Measurements from ENCODE around the gene CDH18.

The CDH18 gene

DNA sequence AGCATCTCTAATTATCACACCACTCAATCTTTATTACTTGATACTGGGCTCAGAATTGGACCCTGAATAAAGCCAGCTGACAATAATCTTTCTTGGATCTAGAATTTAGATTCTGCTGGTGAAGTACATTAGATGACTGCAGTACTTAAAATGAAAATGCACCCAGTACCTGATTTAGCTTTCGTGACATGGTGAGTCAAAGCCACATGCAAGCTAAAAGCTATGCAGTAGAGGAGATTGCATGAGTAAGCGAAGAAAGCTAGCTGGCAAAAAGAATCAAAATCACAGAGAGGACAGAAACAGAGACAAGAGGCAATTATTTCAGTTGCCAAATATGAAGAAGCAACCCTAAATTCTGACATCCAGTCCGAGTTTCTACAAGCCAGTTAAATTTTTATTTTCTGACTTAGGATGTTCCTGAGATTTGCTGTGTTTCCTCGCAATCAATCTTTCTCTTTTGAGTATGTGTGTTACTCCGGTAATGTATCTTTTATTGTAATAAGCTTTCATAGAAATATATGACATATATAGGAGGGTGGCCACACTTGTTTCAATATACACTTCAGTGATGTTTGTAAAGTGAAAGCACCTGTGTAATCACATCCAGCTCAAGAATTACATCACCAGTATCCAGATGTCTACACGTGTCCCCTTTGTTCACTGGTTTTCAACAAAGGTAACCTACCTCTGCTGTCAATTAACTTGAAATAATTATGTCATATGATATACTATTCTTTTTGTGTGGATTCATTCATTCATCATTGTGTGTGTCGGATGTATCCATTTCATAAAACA lies 101.7 kb downstream of the CDH18 start:
- Histone ChIP-seq H3K4me2 (ENCODE audit: low read length) (peak overlapping the region; percentile 61), H3K9me3 (replicated peaks; ENCODE audit: low read length) (no peaks in the 10 kb centered on the region), H3K4me3 (ENCODE audit: low read length) (no peak overlapping the region), H3K36me3 (ENCODE audit: insufficient read depth, low read length) (no peaks in the 10 kb centered on the region), H3K9ac (ENCODE audit: low read depth, low read length) (no peak overlapping the region), H3K27me3 (ENCODE audit: control insufficient read depth, insufficient read depth, low read length) (no peaks in the 10 kb centered on the region), H3K4me1 (ENCODE audit: control insufficient read depth, insufficient read depth, low read length) (peaks cover 30% of the 10 kb centered on the region)

DNA sequence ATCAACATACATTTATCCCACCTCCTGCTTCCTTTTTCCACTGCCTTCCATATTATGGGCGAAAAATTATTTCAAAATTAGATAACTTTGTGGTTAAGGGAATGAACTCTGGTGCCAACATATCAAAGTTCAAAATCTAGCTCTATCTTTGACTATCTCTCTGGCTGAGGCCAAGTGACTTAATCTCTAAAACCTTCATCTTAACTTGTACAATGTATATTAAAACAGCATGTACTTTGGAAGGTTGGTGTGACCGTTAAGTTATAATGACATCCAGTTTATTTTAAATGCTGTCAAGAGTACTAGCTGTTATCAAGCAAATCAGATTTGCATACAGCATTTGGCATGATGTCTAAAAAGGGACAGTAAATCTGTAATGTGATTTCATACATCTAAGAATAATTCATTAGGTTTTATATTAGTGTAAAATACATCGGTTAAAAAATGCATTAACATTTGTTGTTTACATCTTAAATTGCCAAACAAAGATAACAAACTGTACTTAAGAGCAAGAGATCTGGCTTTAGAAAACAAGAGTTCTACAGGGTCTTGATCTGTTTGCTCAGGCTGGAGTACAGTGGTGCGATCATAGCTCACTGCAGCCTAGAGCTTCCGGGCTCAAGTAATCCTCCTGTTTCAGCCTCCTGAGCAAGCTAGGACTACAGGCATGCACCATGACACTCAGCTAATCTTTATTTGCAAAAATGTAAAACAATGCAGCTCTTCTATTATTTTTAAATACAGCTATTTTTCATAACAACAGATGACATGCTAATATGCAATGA lies 102.8 kb downstream of the CDH18 start:
- Histone ChIP-seq H3K9ac (ENCODE audit: low read depth, low read length) (no peak overlapping the region), H3K4me3 (ENCODE audit: low read length) (no peak overlapping the region), H3K4me2 (ENCODE audit: low read length) (no peak overlapping the region), H3K4me1 (ENCODE audit: control insufficient read depth, insufficient read depth, low read length) (peaks cover 24% of the 10 kb centered on the region), H3K27me3 (ENCODE audit: control insufficient read depth, insufficient read depth, low read length) (no peaks in the 10 kb centered on the region), H3K36me3 (ENCODE audit: insufficient read depth, low read length) (no peaks in the 10 kb centered on the region), H3K9me3 (replicated peaks; ENCODE audit: low read length) (no peaks in the 10 kb centered on the region)

GRCh38 chr5:19880859-19881436 lies 107.1 kb downstream of the CDH18 start:
- Histone ChIP-seq H3K9me3 (replicated peaks; ENCODE audit: low read length) (no peaks in the 10 kb centered on the region), H3K27me3 (ENCODE audit: control insufficient read depth, insufficient read depth, low read length) (no peaks in the 10 kb centered on the region), H3K36me3 (ENCODE audit: insufficient read depth, low read length) (no peaks in the 10 kb centered on the region), H3K4me3 (ENCODE audit: low read length) (no peak overlapping the region), H3K9ac (ENCODE audit: low read depth, low read length) (no peak overlapping the region), H3K4me1 (ENCODE audit: control insufficient read depth, insufficient read depth, low read length) (peaks cover 18% of the 10 kb centered on the region), H3K4me2 (ENCODE audit: low read length) (no peak overlapping the region)

DNA sequence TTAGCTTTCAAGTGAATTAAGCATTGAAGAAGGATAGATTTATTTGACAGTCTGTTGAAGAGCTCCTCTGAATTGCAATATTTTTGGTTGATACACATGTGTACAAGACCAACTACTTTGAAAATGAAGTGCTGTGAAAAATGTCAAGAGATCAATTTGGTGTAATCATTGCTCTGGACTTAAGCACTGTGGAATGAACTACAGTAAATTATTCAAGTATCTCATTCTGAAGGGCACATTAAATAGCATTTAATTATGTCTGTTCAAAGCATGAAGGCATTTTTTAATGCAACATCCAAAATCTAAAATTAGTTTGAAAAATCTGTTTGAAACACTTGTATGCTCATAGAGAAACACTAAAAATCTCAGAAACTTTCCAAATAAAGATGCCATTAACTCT lies 107.5 kb downstream of the CDH18 start:
- H3K27me3 ChIP-seq (ENCODE audit: control insufficient read depth, insufficient read depth, low read length) = no peaks in the 10 kb centered on the region
- H3K36me3 ChIP-seq (ENCODE audit: insufficient read depth, low read length) = no peaks in the 10 kb centered on the region
- peaks cover 13% of the 10 kb centered on the region for H3K4me1 ChIP-seq (ENCODE audit: control insufficient read depth, insufficient read depth, low read length)
- no peak overlapping the region for H3K4me3 ChIP-seq (ENCODE audit: low read length)
- H3K4me2 ChIP-seq (ENCODE audit: low read length) = no peak overlapping the region
- H3K9ac ChIP-seq (ENCODE audit: low read depth, low read length) = no peak overlapping the region
- H3K9me3 ChIP-seq (replicated peaks; ENCODE audit: low read length) = no peaks in the 10 kb centered on the region

DNA sequence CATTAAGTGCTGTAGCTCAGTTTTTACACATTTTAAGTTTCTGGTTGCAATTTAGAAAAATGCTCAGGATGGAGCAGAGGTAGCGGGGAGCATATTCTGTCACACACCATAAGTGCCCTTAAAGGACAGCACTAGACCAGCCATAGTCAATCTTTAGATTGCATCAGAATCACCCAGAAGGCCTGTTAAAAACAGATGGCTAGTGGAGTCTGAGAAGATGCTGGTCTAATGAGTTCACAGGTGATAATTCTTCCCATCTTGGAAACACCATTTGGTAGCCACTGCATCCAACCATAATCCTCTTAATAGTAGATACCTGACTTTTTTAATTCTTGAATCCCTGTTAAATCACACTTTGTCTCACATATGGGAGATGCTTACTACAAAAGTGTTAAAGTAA lies 113.2 kb downstream of the CDH18 start:
- H3K36me3 ChIP-seq (ENCODE audit: insufficient read depth, low read length) = no peaks in the 10 kb centered on the region
- no peaks in the 10 kb centered on the region for H3K4me1 ChIP-seq (ENCODE audit: control insufficient read depth, insufficient read depth, low read length)
- no peak overlapping the region for H3K4me3 ChIP-seq (ENCODE audit: low read length)
- no peak overlapping the region for H3K4me2 ChIP-seq (ENCODE audit: low read length)
- no peaks in the 10 kb centered on the region for H3K9me3 ChIP-seq (replicated peaks; ENCODE audit: low read length)
- H3K9ac ChIP-seq (ENCODE audit: low read depth, low read length) = no peak overlapping the region
- H3K27me3 ChIP-seq (ENCODE audit: control insufficient read depth, insufficient read depth, low read length) = no peaks in the 10 kb centered on the region

GRCh38 chr5:19866090-19866450 lies 121.9 kb downstream of the CDH18 start:
- Histone ChIP-seq H3K9me3 (replicated peaks; ENCODE audit: low read length) (no peaks in the 10 kb centered on the region), H3K9ac (ENCODE audit: low read depth, low read length) (no peak overlapping the region), H3K4me2 (ENCODE audit: low read length) (no peak overlapping the region), H3K27me3 (ENCODE audit: control insufficient read depth, insufficient read depth, low read length) (no peaks in the 10 kb centered on the region), H3K36me3 (ENCODE audit: insufficient read depth, low read length) (no peaks in the 10 kb centered on the region), H3K4me1 (ENCODE audit: control insufficient read depth, insufficient read depth, low read length) (no peaks in the 10 kb centered on the region), H3K4me3 (ENCODE audit: low read length) (no peak overlapping the region)

- H3K4me1 ChIP-seq (ENCODE audit: control insufficient read depth, insufficient read depth, low read length) = no peaks in the 10 kb centered on the region
- H3K4me2 ChIP-seq (ENCODE audit: low read length) = no peak overlapping the region
- H3K9ac ChIP-seq (ENCODE audit: low read depth, low read length) = no peak overlapping the region
- H3K4me3 ChIP-seq (ENCODE audit: low read length) = no peak overlapping the region
- no peaks in the 10 kb centered on the region for H3K9me3 ChIP-seq (replicated peaks; ENCODE audit: low read length)
- H3K27me3 ChIP-seq (ENCODE audit: control insufficient read depth, insufficient read depth, low read length) = no peaks in the 10 kb centered on the region
- H3K36me3 ChIP-seq (ENCODE audit: insufficient read depth, low read length) = no peaks in the 10 kb centered on the region
Observed at GRCh38 chr5:19865336-19866089, 122.5 kb downstream of the CDH18 start.

DNA sequence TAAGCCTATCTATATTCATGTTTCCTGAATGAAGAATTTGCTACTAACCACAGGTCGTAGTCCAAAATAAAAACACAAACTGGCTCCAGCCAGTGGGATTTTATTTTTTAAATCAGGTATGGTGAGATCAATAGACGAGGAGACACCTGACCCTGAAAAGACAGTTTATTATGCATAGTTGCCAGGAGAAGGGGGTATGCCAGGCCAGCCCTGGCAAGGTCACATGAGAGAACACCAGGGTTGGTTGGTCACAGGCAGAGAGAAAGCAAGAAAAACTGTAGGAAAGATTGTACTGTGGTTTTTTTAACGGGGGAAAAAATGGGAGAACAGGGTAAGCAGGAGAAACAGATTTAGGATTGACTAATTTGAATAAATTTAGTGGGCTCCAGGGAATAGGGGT lies 125.3 kb downstream of the CDH18 start:
- no peaks in the 10 kb centered on the region for H3K36me3 ChIP-seq (ENCODE audit: insufficient read depth, low read length)
- H3K27me3 ChIP-seq (ENCODE audit: control insufficient read depth, insufficient read depth, low read length) = no peaks in the 10 kb centered on the region
- H3K9ac ChIP-seq (ENCODE audit: low read depth, low read length) = no peak overlapping the region
- H3K4me1 ChIP-seq (ENCODE audit: control insufficient read depth, insufficient read depth, low read length) = no peaks in the 10 kb centered on the region
- H3K9me3 ChIP-seq (replicated peaks; ENCODE audit: low read length) = no peaks in the 10 kb centered on the region
- H3K4me2 ChIP-seq (ENCODE audit: low read length) = no peak overlapping the region
- H3K4me3 ChIP-seq (ENCODE audit: low read length) = no peak overlapping the region

DNA sequence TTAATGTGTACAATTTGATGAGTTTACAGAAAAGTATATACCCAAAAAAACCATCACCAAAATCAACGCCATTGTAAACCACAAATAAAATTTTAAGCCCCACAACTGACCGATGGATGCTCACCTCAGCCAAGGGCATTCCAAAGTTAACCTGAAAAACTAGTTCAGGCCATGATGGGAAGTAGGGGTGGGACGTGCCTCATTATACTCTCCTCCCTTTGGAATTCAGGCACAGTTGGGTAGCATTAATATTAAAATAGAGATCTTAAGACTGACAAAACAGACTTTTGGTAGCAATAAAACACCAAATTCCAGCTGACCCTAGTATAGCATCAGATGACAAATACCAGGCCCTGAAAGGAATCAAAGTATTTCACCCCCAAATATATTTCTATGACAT lies 129.0 kb downstream of the CDH18 start:
- Histone ChIP-seq H3K9me3 (replicated peaks; ENCODE audit: low read length) (no peaks in the 10 kb centered on the region), H3K36me3 (ENCODE audit: insufficient read depth, low read length) (no peaks in the 10 kb centered on the region), H3K9ac (ENCODE audit: low read depth, low read length) (no peak overlapping the region), H3K27me3 (ENCODE audit: control insufficient read depth, insufficient read depth, low read length) (no peaks in the 10 kb centered on the region), H3K4me3 (ENCODE audit: low read length) (no peak overlapping the region), H3K4me1 (ENCODE audit: control insufficient read depth, insufficient read depth, low read length) (peaks cover 22% of the 10 kb centered on the region), H3K4me2 (ENCODE audit: low read length) (no peak overlapping the region)

DNA sequence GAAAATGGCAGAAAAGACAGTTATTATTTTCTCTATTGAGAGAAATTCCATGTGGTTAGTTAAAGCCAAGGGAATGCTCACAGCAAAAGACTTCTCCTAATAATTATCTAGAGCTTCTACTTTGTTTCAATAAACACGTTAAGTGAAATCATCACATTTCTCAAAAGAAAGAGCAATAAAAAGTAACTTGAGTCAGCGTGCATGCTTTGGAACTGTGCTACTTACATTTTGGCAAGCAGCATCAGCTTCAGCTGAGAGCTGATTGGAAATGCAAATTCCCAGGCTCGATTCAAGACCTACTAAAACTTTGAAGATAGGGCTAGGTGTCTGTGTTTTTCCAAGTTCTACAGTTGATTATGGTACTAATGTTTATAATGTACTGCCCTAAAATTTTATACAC lies 132.1 kb downstream of the CDH18 start:
- Histone ChIP-seq H3K4me1 (ENCODE audit: control insufficient read depth, insufficient read depth, low read length) (peaks cover 35% of the 10 kb centered on the region), H3K9me3 (replicated peaks; ENCODE audit: low read length) (no peaks in the 10 kb centered on the region), H3K4me2 (ENCODE audit: low read length) (peak overlapping the region; percentile 67), H3K36me3 (ENCODE audit: insufficient read depth, low read length) (no peaks in the 10 kb centered on the region), H3K9ac (ENCODE audit: low read depth, low read length) (no peak overlapping the region), H3K27me3 (ENCODE audit: control insufficient read depth, insufficient read depth, low read length) (no peaks in the 10 kb centered on the region), H3K4me3 (ENCODE audit: low read length) (no peak overlapping the region)

GRCh38 chr5:19855453-19855852 lies 132.5 kb downstream of the CDH18 start:
- no peaks in the 10 kb centered on the region for H3K27me3 ChIP-seq (ENCODE audit: control insufficient read depth, insufficient read depth, low read length)
- peaks cover 35% of the 10 kb centered on the region for H3K4me1 ChIP-seq (ENCODE audit: control insufficient read depth, insufficient read depth, low read length)
- peak overlapping the region; percentile 67 for H3K4me2 ChIP-seq (ENCODE audit: low read length)
- no peak overlapping the region for H3K4me3 ChIP-seq (ENCODE audit: low read length)
- no peaks in the 10 kb centered on the region for H3K9me3 ChIP-seq (replicated peaks; ENCODE audit: low read length)
- no peak overlapping the region for H3K9ac ChIP-seq (ENCODE audit: low read depth, low read length)
- H3K36me3 ChIP-seq (ENCODE audit: insufficient read depth, low read length) = no peaks in the 10 kb centered on the region

Data from skeletal muscle satellite cell (primary cell).